HG03108 (cell line): ENCODE measurements around the gene CALM1.
"Not testable (repeated sequence)": the region's sequence is repeated elsewhere in the genome, so short reads cannot be mapped to it uniquely, and the experiment has no call there.

Source experiments
- ATAC-seq: cut with Tn5 transposase; IDR thresholded peaks from one replicate; pipeline ENCODE4 v1.9.1; 2021; ENCODE audit warnings: moderate library complexity; ENCODE audit not compliant: unreplicated experiment

Gene CALM1

DNA sequence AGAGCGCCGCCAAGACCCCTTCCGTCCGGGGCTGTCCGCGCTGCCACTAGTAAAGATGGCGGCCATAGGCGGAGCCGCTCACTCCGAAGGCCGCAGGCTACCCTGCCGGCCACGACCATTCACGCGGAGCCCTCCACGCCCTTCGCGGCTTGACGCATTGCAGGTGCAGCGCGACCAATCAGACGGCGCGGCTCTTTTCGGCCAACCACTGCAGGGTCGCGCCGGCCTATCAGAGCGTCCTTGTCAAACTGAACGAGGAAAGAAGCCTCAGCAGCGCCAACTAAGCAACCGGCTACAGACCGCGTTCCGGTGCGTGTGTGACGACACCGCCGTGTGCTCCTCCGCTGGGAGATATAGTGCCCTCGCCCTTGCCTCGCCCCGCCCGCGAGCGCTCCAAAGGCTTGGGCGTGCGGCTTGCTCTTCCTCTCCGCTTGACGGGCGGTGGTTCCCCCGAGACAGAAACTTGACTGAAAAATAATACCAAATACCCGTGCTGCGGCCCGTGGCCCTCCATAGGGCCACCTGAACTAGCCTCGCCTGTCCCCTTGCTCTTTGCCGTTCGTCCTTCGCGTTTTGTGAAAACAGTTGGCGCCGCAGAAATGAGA is 13.6 kb upstream of the CALM1 start:
- peak; percentile 94 for ATAC-seq

DNA sequence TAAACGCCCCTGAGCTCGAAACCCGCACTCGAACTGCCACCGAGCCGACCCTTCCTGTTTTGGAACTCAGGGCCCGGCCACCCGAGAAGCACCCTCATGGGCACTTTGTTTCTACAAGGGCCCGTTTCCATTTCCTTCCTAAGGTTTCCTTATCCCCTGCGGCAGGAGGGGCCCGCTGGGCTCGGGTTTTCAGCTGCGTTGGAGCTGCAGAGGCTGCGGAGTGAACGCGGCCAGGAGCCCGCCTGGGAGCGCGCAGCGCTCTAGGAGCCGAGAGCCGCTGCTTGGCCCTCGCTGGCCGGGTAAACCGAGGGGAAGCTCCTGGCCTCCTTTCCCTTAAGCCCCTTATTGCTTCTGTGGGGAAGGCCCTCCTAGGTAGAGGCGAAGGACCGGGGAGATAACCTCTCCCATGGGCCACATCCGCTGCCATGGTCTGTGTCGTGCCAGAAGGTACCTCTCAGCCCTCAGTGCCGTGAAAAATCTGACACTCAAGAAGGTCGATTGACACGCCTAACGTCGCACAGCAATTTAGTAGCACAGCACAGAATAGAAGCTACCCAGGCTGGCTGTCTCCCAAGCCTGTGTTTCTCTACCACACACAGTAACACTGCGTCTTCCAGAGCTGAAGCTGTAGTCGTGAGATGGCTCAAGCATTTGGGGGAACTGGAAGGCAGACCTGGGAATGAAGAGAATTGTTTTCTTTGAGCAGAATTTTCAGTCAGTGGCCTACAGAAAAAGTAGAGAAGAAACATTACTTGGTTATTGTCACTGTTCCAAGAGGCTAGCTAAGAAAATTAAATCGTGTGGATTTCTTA is 12.9 kb upstream of the CALM1 start:
- ATAC-seq, result no peak

DNA sequence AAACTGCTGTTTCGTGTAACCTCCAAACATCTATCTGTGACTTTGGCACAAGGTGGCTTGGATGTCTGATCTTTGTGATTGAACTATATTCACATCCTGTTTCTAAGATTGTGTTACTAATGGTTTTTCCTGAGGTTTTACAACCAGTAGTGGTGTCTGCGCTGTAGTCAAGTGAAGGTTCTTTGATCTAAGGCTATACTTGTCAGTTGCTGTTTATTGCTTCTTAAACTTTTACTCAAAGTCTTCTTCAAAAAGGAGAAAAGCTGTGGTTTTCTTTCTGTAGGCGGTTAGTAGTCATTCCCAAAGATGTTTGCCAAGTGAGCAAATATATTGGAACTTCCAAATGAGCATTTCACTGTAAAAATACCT is 12.3 kb upstream of the CALM1 start:
- ATAC-seq, result no peak

DNA sequence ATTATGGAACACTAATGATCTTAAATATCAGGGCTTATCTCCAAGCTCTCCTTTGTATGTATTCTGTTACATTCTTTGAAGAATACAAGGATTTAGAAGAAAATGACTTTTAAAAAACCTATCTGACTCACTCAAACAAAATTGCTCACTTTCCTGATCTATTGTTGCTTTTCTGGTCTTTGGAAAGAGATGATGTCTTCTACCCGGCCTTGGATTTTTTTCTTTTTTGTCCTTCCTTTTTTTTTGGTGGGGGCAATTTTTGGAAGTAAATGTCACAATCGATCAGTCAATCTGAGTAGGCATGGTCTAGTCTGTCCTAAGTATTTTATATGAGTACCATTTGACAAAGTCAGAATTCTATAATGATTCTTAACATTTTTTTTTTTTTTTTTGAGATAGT is 10.5 kb upstream of the CALM1 start:
- ATAC-seq, result no peak

DNA sequence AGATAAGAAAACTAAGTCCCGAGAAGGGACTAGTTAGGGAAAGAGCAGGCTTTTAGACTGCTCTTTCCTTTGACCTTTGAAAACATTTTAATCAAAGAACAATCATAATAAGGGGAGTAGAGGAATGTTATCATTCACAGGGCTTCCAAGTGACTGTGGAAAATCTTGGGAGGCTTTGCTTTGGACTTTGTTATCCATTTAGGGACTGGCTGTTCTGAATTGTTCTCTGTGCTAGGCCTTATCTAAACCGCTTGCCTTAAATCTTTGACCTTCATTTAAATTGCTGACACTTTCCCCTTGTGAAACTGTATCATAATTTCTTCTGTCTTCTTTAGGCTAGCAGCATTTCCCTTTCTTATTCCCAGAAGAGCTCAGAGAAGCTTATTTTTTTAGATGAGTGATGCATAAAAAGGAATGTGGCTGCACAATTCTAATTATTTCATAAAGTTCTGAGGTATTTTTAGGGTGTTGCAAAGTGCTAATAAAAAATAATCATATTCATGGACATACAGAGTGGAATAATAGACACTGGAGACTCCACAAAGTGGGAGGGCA is 9.5 kb upstream of the CALM1 start:
- no peak for ATAC-seq

DNA sequence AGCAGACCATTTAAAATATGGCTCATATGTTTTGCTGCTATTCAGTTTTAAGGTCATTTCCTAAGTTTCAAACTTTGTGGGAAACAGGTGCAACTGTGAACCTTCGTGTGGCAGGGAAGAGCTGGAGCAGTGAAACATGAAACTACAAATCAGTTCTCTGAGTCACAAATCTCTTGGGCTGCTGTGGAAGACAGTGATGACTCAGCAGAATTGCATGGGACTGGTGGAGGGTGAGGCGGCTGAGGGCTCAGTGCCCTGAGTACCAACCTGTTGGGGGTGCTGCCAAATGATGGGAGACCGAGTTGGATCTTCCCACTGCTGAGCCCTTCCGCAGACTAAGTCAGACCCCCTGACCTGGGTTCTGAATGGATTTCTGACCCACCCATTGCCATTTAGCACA is 8.4 kb upstream of the CALM1 start:
- no peak for ATAC-seq

DNA sequence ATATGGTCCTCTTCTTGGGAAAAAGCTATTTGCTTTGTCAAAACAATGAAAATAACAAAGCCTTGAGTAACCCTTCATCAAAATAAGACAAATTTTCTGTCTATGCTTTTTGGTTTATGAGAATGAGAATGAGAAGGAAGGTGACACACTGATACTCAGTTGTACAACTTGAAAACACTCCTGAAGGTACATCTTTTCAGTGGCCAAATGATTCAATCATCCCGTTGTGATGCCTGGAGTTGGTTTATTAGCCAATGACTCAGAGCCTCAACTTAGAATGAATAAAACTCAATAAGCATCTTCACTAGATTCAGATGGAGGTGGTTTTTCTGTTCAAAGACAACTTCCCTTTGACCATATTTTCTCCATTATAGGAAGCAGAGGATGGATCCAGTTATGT is 7.8 kb upstream of the CALM1 start:
- ATAC-seq, result no peak

DNA sequence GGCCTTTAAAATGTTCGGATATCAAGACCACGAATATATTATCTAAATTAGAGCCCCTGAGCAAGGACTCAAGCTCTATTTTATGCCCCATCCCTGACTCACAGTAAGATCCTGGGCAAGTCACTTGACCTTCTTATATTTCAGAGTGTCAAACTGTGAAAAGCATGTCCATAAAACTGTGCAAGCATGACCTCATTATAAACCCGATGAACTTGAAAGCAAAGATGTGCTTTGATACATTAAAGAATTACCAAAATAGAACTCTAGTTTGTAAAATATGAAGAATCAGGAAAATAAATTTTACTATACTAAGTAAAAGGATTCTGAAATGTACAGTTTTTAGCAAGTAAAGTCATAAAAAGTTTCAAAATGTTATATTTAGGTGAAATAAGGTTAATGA is 2.9 kb upstream of the CALM1 start:
- ATAC-seq, result no peak

DNA sequence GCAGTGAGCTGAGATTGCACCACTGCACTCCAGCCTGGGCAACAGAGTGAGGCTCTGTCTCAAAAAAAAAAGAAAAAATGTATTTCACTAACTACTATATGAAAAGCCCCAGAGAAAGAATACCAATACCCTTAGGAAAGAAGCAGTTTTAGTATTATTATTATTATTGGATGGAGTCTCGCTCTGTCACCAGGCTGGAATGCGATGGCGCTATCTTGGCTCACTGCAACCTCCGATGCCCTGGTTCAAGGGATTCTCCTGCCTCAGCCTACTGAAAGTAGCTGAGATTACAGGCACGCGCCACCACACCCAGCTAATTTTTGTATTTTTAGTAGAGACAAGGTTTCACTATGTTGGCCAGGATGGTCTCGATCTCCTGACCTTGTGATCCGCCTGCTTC is 2.0 kb upstream of the CALM1 start:
- ATAC-seq, result not testable (repeated sequence)

DNA sequence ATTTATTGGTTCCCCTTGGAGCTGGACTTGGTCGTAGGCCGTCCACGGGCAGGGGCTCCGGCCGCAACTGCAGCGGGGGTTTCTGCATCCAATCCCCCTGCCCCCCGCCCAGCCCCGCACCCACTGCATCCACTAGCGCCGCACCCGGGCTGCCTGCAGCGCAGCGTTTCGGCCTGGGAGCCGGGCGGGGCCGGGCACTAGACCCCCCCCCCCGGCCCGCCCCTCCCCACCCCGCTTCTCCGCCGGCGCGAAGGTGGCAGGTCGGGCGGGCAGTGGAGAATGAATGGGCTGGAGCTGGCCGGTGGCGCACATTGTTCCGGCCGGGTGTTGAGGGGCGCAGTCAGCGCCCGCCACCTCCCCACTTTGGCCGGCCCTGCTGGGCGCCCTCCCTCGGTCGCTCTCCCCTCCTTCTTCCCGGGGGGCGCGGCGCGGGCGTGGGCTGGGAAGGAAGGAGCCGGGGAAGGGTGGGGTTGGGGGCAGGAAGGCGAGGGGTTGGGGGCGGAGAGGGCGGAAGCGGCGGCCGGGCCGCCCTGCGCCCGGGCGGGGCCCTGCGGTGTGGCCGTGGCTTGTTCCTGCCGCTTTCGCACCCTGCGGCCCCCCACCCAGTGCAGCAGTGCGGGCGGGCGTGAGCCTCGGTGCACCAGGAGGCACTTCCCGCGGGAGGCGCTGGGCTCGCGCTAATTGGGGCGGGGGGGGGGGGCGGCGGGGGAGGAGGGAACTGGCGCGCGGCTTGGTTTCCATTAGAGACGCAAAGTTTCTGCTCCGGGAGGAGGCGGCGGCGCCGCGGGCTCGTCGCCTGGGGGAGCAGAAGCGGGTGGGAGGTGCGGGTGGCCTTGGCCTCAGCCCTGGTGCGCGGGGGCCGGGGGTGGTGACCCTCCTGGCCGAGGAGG is 841 bp downstream of the CALM1 start:
- peak; percentile 16 for ATAC-seq

DNA sequence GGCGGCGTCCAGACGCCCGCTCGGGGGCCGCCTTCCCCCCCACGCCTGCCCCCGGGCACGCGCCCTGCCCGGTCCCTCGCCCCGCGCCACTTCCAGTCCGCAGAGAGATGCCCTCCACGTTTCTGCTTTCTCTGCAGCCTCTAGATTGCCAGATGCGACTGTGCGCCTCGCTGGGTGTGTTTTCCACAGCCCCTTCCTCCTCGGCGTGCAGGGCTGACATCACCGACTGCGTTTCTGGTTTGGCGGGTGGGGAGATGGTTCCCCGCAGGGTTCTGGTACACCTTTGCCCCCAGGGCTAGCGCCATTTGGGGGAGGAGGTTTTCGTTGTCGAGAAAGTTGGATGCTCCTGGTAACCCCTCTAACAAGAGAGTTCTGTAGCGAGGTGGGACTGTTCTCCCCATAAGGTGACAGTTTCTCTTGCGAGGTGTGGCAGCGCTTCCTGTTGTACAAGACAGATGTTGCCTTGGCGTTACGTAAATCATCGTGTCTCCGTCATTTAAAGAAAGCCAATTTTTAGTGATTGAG is 1.5 kb downstream of the CALM1 start:
- ATAC-seq, result peak; percentile 10

DNA sequence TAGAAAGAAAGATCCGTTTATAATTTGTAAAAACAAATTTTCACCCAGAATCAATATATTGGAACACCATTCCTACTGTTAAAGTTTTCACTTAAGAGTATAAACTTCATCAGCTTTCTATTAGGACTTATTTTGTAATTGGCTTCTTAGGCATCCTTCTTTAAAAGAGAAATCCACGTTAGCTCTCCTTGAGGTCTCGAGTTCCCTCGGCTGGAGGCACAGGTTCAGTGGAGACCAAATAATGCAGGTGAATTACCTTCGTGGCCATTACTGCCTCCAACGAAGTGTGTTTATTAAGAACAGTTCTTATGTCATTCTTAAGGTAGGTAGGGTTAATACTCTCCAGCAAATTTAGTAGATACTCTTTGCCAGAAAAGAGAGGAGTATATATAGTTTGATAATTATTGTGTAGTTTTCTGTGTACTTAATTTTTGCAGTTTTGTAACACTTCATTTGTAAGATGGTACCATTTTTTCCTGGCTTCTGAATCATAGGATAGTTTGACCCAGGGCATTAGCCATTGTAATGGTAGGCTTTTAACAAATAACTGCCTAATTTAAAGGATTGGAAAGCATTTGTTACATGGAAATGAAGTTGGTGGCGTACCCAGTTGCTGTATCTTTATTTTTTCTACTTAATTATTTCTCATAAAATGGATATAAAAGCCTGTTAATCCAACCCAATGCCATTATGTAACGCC is 2.2 kb downstream of the CALM1 start:
- ATAC-seq, result no peak

DNA sequence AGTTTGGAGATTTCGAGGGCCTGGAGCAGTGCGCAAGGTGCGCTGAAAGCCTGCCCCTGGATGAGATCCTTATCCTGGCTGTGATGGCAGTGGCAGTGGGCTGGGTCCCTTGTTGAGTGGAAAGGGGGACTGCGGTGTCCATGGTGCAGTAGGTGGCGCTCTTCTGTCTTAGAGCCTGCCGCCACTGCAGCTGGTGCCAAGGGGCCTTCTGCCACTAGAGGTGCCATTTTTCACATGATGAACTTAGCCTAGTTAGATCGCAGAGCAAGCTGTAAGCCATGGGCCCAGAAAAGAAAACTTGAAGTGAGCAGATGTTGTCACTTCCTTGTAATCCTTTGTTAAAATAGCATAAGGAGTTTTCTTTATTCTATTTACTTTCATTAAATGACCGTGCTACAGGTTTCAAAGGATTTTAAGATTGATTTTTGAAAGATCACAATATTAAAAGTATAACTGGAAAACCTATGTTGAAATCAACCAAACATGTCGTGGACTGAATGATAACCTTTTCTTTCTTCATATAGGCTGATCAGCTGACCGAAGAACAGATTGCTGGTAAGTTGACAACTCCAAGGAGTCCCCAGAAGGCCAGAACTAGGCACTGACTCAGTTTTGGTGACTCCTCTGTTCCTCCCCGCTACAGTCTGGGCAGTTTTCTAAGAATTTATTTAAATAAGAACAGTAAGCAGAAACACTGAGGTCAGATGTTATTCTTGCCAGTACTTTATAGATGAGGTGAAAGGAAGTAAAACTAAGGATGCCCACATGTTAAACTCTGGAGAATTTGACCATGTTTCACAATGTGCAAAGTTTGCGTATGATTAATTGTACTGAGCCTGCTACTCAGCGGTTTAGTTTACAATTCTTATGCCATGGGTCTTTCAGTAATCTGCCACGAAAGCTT is 3.0 kb downstream of the CALM1 start:
- ATAC-seq, result peak; percentile 50

DNA sequence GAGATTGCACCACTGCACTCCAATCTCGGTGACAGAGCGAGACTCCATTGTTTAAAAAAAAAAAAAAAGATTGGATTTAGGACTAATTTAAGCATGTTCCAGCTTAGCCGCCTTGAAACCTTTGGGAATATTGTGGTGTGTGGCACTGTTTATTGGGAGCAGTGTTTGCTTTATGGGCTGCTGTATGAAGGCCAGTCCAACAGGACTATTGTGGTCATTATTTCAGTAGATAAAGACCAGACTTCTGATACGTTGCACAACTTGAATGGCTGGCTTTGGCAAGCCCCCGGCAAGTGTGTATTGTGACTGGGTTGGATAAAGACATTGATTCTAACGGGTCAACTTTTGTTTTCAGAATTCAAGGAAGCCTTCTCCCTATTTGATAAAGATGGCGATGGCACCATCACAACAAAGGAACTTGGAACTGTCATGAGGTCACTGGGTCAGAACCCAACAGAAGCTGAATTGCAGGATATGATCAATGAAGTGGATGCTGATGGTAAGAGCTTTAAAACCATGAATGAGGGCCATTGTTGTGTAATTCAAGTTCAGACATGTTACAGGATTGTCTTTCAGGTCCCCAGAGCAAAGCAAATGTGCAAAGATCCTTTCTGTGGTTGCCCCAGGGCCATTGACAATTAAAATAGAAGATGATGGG is 4.2 kb downstream of the CALM1 start:
- no peak for ATAC-seq

DNA sequence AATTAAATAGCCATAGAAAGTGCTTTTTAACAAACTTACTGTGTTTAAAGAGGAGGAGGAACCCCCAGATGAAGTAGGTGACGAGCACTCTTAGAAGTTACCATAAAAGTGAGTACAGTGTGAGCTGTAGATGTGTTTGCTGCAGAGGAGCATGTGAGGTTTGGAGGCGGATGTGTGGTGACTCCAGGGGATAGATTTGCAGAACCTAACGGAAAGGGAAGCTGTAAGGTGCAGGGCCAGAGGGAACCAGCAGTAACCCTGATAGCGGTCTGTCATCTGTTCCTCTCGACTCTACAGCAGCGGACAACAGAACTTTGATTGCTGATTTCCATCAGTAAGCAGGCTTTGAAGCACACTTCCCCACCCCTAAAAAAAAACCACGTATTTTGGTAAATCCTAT is 5.2 kb downstream of the CALM1 start:
- no peak for ATAC-seq

DNA sequence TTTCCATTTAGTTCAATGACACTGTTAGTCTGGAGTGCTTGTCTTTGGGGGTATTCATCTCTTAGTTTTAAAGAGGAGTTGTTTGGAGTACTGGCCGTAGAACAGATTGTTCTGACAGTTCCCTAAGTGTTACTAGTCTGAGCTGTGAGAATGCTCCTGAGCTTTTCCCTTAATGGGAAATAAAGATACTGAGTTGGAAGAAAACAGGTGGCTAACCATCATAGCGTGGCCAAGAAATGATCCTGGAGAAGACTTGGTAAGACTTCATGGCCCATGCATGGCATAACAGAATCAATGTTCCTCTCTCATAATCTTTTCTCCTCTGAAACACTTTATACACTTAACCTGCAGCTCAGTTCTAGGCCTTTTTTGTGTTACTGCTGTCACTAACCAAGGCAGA is 6.2 kb downstream of the CALM1 start:
- ATAC-seq, result no peak

DNA sequence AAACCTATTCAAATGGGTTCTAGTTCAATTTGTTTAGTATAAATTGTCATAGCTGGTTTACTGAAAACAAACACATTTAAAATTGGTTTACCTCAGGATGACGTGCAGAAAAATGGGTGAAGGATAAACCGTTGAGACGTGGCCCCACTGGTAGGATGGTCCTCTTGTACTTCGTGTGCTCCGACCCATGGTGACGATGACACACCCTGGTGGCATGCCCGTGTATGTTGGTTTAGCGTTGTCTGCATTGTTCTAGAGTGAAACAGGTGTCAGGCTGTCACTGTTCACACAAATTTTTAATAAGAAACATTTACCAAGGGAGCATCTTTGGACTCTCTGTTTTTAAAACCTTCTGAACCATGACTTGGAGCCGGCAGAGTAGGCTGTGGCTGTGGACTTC is 8.3 kb downstream of the CALM1 start:
- ATAC-seq, result no peak

DNA sequence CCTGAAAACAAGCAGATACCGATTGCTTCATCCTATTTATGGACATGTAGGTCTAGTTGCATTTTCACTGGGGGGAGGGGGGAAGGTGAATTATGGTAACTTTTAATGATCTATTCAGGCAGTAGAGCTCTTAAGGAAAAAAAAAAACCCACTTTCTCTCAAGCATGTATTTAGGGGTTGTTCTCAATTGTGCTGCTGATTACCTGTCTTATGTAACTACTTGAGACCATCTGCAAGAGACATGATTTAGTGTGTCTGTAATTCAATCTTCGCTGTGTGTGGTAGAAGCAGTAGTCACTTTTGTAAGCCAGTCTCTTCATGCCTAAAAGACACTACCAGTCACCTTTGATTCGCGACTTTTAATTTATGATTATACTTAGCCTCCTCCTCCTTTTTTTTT is 8.9 kb downstream of the CALM1 start:
- ATAC-seq, result no peak

DNA sequence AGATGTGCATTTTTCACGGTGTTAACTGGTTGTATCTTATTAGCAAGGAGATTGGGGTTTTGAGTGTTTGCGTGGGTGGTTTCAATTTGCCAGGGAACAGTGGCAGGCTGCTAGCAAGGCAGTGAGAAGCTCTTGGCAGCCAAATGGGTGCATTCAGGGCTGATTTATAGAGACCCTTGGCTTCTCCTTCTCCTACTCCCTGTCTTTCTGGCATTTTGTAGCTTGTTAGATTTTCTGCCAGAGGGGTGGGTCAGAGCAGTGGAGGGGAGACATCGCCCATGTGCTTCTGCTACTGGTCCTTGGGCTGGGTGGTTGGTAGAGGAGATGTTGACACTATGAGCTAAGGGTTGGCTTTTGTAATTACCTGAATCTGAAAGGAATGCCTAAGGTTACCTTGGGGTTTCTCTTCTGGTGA is 9.6 kb downstream of the CALM1 start:
- ATAC-seq, result no peak
